Effector memory CD8-positive, alpha-beta T cell (primary cell): ENCODE measurements around the gene KLRK1.
"Not testable (repeated sequence)": the region's sequence is repeated elsewhere in the genome, so short reads cannot be mapped to it uniquely, and the experiment has no call there.

Source experiments
- ATAC-seq: fragments of 150-1000 bp; cut with Tn5 transposase; replicated peaks from 2 replicates; pipeline ENCODE4 v1.10.0; 2021; ENCODE audit warnings: mild to moderate bottlenecking, moderate library complexity
- DNase-seq, 3 experiments: peaks; one replicate each; pipeline ENCODE4 v3.0.0; 2021
- H3K27ac Mint-ChIP-seq, 2 donors: one replicate each; pipeline ENCODE4 v1.8.0; 2022; ENCODE audit warnings: mild to moderate bottlenecking in 2 of 2, mixed read lengths in 2 of 2, moderate library complexity in 2 of 2
- H3K27me3 Mint-ChIP-seq, 2 donors: one replicate each; pipeline ENCODE4 v1.8.0; 2022; ENCODE audit warnings: mixed read lengths in 2 of 2
- H3K36me3 Mint-ChIP-seq: one replicate; pipeline ENCODE4 v1.8.0; 2022; ENCODE audit warnings: mild to moderate bottlenecking, moderate library complexity, mixed read lengths; ENCODE audit not compliant: insufficient read depth
- H3K4me1 Mint-ChIP-seq, 2 donors: one replicate each; pipeline ENCODE4 v1.8.0; 2022; ENCODE audit warnings: low read depth in 2 of 2, mixed read lengths in 2 of 2
- H3K4me3 Mint-ChIP-seq, 2 donors: one replicate each; pipeline ENCODE4 v1.8.0; 2022; ENCODE audit warnings: mild to moderate bottlenecking in 2 of 2, mixed read lengths in 2 of 2, moderate library complexity in 2 of 2
- H3K9me3 Mint-ChIP-seq, 2 donors: one replicate each; pipeline ENCODE4 v1.8.0; 2022; ENCODE audit warnings: mixed read lengths in 2 of 2

KLRK1 gene

DNA sequence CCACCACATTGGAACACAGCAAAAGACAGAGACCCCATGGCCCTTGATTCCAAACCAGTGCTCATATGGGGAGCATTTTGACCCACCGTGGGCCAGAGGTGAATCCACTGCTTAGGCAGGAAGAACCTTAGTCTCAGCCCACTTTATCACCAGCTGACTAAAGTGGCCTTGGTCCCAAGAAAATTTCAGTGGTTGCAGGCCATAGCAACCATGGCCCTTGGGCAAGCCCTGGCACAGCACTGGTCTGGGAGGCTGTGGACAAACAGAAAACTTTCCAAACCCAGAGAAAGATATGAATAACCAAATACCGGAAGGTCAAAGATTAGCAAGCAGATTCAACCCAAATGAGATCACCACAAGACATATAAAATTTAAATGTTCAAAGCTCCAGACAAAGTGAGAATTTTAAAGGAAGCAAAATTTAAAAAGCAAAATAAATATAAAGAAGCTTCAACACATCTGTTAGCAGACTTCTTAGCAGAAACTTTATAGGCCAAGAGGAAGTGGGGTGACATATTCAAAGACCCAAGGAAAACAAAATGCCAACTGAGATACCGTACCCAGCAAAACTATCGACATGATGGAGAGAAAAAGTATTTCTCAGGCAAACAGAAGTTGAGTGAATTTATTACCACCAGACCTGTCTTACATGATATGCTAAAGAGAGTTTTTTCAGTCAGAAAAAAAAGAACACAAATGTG is 7.8 kb downstream of the KLRK1 start:
- H3K4me3 Mint-ChIP-seq = peak overlapping the region; percentile 74 to 82

DNA sequence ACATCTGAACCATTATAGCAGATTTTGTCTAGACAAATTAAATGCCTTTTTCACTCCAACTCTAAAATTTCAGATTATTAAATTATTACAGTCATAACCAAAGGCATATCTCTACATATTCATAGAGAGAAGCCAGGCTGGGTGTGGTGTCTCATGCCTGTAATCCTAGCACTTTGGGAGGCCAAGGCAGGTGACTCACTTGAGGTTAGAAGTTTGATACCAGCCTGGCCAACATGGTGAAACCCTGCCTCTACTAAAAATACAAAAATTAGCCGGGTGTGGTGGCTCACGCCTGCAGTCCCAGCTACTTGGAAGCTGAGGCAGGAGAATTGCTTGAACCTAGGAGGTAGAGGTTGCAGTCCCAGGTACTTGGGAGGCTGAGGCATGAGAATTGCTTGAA is 11.1 kb downstream of the KLRK1 start:
- not testable (repeated sequence) for ATAC-seq, H3K27me3 Mint-ChIP-seq, DNase-seq, H3K9me3 Mint-ChIP-seq
- Mint-ChIP-seq H3K4me3 (peak overlapping the region; percentile 52 to 58), H3K4me1 (peaks cover 46 to 67% of the 10 kb centered on the region in 2 donors), H3K27ac (peak overlapping the region; percentile 63 to 86), H3K36me3 (peaks cover 89% of the 10 kb centered on the region)

More for the DNA sequence above, 7.8 kb downstream of the KLRK1 start:
- H3K27me3 Mint-ChIP-seq = no peaks in the 10 kb centered on the region
- ATAC-seq (peak; percentile 58), DNase-seq (no peak)
- no peaks in the 10 kb centered on the region for H3K9me3 Mint-ChIP-seq
- H3K4me1 Mint-ChIP-seq = peaks cover 43 to 61% of the 10 kb centered on the region in 2 donors
- peaks cover 89% of the 10 kb centered on the region for H3K36me3 Mint-ChIP-seq
- peak overlapping the region; percentile 87 to 90 for H3K27ac Mint-ChIP-seq

DNA sequence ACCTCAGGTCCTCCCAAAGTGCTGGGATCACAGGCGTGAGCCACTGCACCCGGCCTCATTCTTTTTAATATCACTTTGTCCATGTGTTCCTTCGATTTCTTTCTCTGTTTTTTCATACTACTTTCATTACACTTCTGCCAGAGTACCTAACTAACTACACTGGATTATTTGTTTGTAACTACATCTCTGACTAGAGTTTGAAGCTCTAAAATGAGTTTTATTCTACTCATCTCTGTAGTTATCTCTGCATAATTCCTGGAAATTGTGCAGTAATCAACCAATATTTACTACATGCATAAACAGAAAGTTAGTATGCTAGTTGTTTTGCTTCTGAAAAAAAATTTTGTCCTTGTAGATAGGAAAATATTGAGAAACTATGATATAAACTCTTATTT is 15.2 kb downstream of the KLRK1 start:
- ATAC-seq (no peak), DNase-seq (no peak)
- peak overlapping the region; percentile 63 to 83 for H3K4me3 Mint-ChIP-seq
- H3K27me3 Mint-ChIP-seq = no peaks in the 10 kb centered on the region
- no peaks in the 10 kb centered on the region for H3K9me3 Mint-ChIP-seq
- H3K27ac Mint-ChIP-seq = peak overlapping the region; percentile 94 to 96
- peaks cover 99% of the 10 kb centered on the region for H3K36me3 Mint-ChIP-seq
- H3K4me1 Mint-ChIP-seq = peaks cover 51 to 70% of the 10 kb centered on the region in 2 donors

DNA sequence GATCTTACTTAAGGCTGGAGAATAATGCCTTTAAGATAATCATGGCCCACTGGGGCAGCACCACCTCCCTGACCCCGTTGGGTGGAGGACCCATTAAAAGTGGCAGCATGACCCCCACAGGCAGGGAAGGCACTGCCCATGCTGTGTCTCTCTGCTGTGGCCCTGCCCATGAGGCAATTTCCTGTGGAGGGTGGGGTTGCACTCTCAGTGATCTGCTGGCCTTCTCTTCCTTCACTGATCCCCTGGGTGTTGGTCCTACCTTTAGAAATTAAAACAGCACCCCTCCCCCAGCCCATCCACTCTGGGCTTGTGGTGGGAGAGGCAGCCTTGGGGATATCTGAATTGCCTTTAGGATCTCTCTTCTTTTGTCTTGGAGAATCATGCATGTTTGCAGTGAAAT is 17.3 kb downstream of the KLRK1 start:
- Mint-ChIP-seq H3K36me3 (peaks cover 96% of the 10 kb centered on the region), H3K27ac (peak overlapping the region; percentile 22 to 66), H3K4me3 (peak overlapping the region; percentile 35 to 63)

DNA sequence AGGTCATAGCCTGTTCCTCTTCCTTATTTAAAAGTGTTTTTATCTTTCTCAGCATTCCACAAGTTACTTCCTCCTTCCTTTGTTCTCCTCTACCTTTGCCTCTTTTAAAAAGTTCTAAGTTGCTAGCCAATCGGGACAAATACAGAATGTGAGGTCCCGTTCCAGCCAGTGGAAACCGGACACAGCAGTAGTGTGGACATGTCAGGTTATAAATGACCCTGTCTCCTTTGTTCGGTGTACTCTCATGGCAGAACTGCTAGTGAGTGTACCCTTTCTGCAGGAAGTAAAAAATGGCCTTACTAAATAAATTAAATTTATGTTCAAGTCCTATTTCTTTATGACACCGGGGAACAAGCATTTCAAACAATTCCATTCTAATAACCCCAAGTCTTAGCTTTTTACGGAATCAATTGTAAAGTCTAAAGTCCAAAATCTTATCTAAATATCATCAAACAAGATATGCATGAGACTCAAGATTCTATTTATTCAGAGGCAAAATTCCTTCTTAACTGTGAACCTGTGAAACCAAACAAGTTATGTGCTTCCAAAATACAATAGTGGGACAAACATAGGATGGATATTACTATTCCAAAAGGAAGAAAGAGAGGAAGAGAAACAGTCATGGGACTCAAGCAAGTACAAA is 17.8 kb downstream of the KLRK1 start:
- DNase-seq, ATAC-seq, H3K27me3 Mint-ChIP-seq, H3K9me3 Mint-ChIP-seq: not testable (repeated sequence)
- Mint-ChIP-seq H3K4me1 (peaks cover 56 to 74% of the 10 kb centered on the region in 2 donors), H3K27ac (peak overlapping the region; percentile 22 to 66), H3K4me3 (peak overlapping the region; percentile 52 to 62), H3K36me3 (peaks cover 94% of the 10 kb centered on the region)

More for the DNA sequence above, 17.3 kb downstream of the KLRK1 start:
- ATAC-seq (peak; percentile 31), DNase-seq (no peak)
- Mint-ChIP-seq H3K9me3 (no peaks in the 10 kb centered on the region), H3K27me3 (no peaks in the 10 kb centered on the region), H3K4me1 (peaks cover 55 to 77% of the 10 kb centered on the region in 2 donors)

DNA sequence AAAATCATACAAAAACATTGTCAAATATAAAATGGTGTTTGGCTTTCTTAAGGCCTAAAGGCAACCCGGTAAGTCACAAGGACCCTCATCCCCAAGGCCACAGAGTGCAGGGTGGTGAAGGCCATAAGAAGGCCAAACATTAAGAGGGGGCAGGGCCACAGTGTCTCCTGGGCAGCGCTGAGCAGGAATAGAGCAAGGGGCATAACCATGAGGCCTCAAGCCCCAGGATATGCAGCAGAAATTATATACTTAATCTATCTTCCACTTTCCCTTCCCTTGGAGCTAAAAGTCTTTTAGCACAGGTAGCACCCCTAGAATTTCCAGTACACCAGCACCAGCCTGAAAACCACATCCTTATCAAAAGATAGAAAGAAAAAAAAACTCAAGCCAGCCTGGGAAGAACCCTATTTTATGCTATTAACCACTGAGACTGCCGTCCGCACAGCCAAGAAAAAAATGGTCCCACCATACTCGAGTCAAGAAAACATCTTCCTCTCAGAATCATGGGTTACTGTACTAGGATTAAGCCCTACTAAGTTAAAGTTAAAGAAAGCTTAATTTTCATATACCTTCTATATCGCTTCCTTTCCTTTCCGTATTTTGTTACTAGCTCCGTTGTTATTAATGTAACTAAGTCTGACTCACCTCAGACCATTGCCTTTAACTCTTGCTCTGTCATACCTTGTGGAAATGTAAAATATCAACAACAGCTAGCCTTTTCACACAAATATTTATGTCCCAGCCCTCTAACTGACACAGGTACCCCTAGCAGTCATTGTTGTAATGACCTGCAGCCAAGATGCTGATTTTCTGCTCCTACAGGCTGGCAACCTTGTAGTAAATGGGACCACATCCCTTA is 20.1 kb downstream of the KLRK1 start:
- no peaks in the 10 kb centered on the region for H3K9me3 Mint-ChIP-seq
- H3K36me3 Mint-ChIP-seq = peaks cover 72% of the 10 kb centered on the region
- H3K27ac Mint-ChIP-seq = peak overlapping the region; percentile 66 to 80
- no peaks in the 10 kb centered on the region for H3K27me3 Mint-ChIP-seq
- DNase-seq (no peak), ATAC-seq (peak; percentile 31)
- H3K4me3 Mint-ChIP-seq = peak overlapping the region; percentile 62 to 75
- H3K4me1 Mint-ChIP-seq = peaks cover 51 to 63% of the 10 kb centered on the region in 2 donors

DNA sequence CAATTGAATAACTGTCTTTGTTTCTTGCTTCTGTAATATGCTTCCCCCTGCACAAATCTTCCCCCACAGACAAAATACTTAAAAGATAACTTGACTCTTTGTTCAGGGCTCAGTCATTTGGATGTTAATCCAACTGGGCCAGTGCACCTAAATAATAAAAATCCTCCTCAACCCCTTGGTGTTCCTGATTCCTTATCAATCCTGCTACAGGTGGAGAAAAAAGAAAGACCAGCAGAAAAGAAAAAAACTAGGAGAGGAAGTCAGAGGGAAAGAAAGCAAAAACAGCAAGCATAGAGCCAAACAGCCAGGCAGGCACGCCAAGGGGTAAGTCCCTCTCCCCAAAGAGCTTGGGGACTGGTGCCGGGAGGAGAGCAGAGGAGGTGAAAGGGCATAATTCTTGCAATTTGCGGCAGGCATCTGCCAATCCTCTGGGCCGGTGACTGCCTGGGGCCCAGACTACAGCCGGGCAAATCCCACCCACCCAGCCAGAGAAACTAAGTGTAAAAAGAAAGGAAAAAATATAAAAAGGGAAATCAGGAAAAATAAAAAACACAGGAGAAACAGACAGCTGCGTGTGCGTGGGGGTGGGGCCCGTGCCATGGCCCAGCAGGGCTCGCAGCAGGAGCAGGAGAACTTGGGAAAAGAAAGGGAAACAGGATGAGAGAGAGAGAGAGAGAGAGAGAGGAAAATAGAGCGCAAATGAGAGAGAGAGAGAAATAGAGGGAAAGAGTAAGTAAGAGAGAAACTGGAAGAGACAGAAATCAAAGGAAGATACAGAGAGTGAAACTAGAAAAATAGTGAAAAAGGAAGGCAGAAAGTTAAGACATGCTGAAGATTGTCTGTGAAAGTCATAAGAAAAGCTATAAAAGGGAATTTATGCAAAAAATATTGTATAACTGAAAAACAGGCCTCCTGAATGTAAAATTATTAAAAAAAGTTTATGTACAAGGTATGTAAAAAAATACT is 21.4 kb downstream of the KLRK1 start:
- ATAC-seq (no peak), DNase-seq (no peak)
- H3K36me3 Mint-ChIP-seq = peaks cover 59% of the 10 kb centered on the region
- peak overlapping the region in 1 of 2 donors; percentile 11 for H3K4me3 Mint-ChIP-seq
- H3K27me3 Mint-ChIP-seq = no peaks in the 10 kb centered on the region
- peaks cover 42 to 50% of the 10 kb centered on the region in 2 donors for H3K4me1 Mint-ChIP-seq
- H3K27ac Mint-ChIP-seq = peak overlapping the region; percentile 80 to 92
- no peaks in the 10 kb centered on the region for H3K9me3 Mint-ChIP-seq

DNA sequence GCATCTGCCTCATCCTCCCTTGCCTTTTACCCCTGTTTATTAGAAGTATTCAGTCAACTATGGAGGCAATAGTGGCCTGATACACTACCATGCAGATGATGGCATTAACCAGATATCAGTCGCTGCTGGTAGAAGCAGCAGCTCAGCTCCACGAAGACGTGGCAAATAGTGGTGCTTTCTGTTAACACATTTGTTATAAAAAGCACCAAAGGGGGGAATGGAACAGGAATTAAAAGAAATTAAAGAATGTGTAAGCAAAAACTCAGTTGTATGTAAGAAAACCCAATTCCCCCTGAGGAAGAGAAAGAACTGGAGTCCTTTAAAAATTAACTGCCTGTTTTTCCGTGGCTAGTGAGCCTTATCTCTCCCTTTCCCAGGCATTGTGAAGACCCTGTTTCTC is 22.1 kb downstream of the KLRK1 start:
- H3K4me3 Mint-ChIP-seq, DNase-seq, ATAC-seq, H3K9me3 Mint-ChIP-seq, H3K27me3 Mint-ChIP-seq: not testable (repeated sequence)
- peaks cover 51% of the 10 kb centered on the region for H3K36me3 Mint-ChIP-seq
- H3K4me1 Mint-ChIP-seq = peaks cover 40 to 45% of the 10 kb centered on the region in 2 donors
- peak overlapping the region; percentile 80 to 92 for H3K27ac Mint-ChIP-seq

DNA sequence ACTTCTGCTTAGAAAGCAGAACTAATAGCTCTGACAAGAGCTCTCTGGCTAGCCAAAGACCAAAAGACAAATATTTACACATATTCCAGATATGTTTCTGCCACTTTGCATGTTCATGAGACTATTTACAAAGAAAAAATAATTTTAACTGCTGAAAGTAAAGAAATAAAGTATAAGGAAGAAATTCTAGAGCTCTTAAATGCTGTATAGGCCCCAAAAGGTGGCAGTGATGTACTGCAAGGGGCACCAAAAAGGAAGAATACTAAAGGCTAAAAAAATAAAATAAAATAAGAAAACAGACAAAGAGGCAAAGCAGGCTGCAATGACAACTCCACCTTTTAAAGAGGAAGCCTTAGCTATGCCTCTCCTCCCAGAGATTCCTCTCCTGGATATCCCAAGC is 23.0 kb downstream of the KLRK1 start:
- H3K4me3 Mint-ChIP-seq = peak overlapping the region in 1 of 2 donors; percentile 33
- H3K27me3 Mint-ChIP-seq = no peaks in the 10 kb centered on the region
- ATAC-seq = peak; percentile 24
- H3K36me3 Mint-ChIP-seq = peaks cover 46% of the 10 kb centered on the region
- H3K27ac Mint-ChIP-seq = peak overlapping the region in 1 of 2 donors; percentile 9
- DNase-seq = no peak
- H3K4me1 Mint-ChIP-seq = peaks cover 37 to 39% of the 10 kb centered on the region in 2 donors
- H3K9me3 Mint-ChIP-seq = no peaks in the 10 kb centered on the region

DNA sequence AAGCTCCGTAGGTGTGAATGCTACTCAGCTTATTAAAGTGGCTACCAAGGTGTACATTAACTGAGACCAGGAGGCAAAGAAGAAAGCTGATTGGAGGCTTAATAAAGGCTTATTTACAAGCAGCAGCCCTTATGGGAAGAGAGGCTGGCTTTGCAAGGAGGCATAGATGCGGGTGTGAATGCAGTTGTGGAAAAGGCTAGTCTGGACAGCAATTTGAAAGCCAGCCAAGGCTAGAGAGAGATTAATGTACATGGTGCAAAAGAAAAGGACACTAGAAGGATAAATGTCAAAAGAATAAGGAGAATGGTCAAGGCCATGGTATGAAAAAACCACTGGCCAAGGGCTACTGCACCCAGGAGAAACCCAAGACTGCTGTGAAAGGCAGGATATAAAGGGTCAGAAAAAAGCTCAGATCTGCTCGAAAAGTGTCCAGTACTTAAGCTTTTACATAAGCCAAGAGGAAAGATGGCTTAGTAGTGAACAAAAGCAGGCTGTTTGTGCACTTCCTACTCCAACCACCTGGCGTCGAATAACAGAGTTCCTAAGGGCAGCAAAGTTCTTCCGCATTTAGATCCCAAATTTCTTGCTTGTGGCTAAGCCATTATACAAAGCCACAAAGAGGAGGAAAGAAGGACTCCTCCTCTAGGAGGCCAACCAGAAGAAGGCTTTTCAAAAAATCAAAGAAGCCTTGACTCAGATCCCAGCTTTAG is 24.0 kb downstream of the KLRK1 start:
- ATAC-seq = no peak
- no peak overlapping the region for H3K27ac Mint-ChIP-seq
- H3K4me1 Mint-ChIP-seq = peaks cover 32 to 33% of the 10 kb centered on the region in 2 donors
- no peaks in the 10 kb centered on the region for H3K9me3 Mint-ChIP-seq
- peaks cover 36% of the 10 kb centered on the region for H3K36me3 Mint-ChIP-seq
- no peak for DNase-seq
- no peaks in the 10 kb centered on the region for H3K27me3 Mint-ChIP-seq
- no peak overlapping the region for H3K4me3 Mint-ChIP-seq

DNA sequence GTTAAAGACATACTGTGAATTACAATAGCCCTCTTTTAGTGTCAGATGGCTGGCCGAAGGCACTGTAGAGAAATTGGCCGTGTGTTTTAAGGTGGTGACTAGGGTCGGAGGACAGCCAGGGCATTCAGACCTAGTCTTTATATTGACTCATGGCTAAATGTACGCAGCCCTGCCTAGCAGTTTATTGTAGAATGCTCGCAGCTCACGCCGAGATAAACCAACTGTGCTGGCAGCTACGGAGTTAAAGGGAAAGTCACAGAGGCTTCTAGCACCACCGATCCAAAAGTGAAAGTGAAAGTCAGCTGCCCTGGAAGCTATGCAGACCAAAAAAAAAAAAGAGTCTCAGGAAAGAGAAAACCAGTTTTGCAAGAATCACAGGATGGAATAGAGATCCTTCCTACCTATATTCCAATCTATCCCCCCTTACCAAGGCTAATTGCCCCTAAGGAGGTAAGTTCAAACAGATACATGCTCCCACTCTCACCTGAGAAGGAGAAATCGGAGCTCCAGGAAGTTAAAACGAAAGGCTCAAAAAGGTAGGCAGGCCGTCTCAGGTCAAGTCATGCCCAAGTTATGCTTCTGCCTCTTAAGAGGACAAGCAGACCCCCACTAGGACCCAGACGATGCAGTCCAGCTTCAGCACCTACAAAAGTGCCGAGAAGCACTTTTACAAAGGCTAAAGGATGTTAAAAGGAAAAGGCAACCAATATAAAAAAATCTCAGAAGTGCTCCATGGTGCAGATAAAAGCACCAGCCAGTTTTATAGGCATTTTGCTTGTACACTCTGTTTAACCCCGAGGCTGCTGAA is 24.8 kb downstream of the KLRK1 start:
- H3K4me1 Mint-ChIP-seq = peaks cover 29 to 33% of the 10 kb centered on the region in 2 donors

More for the DNA sequence above, 24.8 kb downstream of the KLRK1 start:
- ATAC-seq (peak; percentile 78), DNase-seq (peak; percentile 51 to 62 (median 58))
- Mint-ChIP-seq H3K27me3 (no peaks in the 10 kb centered on the region), H3K27ac (no peak overlapping the region), H3K36me3 (peaks cover 27% of the 10 kb centered on the region), H3K9me3 (no peaks in the 10 kb centered on the region), H3K4me3 (no peak overlapping the region)
